HepG2 (cell line): ENCODE measurements around the gene UBE2N. TPM values are rescaled to one million over a fixed set of nuclear protein-coding genes. Genes with fewer than 3 reads are reported as not detected.

Experiments used
- ARNTL ChIP-seq: sonication (generic); formaldehyde crosslinking; IDR thresholded peaks from 2 replicates; pipeline ENCODE4 v1.4.0; 2020; ENCODE audit warnings: mild to moderate bottlenecking, missing genetic modification reagents
- ATF4 ChIP-seq, 2 experiments: fragments of 450-650 bp in 1 of 2; sonication (generic) in 1 of 2; formaldehyde crosslinking; IDR thresholded peaks; 2 replicates each; pipeline versions ENCODE4 v1.5.0 to v1.8.0; 2020 to 2022; ENCODE audit warnings: mild to moderate bottlenecking in 1 of 2, missing genetic modification reagents in 1 of 2
- BRCA1 ChIP-seq: sonication (generic); formaldehyde crosslinking; IDR thresholded peaks from 2 replicates; pipeline ENCODE4 v1.4.0; 2020; ENCODE audit warnings: missing genetic modification reagents
- CC2D1A ChIP-seq: sonication (generic); formaldehyde crosslinking; IDR thresholded peaks from 2 replicates; pipeline ENCODE4 v1.8.1; 2023; ENCODE audit warnings: mild to moderate bottlenecking, missing genetic modification reagents
- CHD4 ChIP-seq: fragments of 200-600 bp; sonication (generic); IDR thresholded peaks from 2 replicates; pipeline ENCODE4 v1.7.0; 2017; ENCODE audit warnings: mild to moderate bottlenecking, low read length, borderline replicate concordance
- DR1 ChIP-seq: sonication (generic); formaldehyde crosslinking; IDR thresholded peaks from 2 replicates; pipeline ENCODE4 v1.8.0; 2021; ENCODE audit warnings: mild to moderate bottlenecking, missing genetic modification reagents, inconsistent platforms
- KAT8 ChIP-seq: IDR thresholded peaks from 2 replicates; pipeline ENCODE4 v1.6.1; 2016; ENCODE audit warnings: missing genetic modification reagents, missing compliant biosample characterization
- MAF1 ChIP-seq: sonication (generic); formaldehyde crosslinking; IDR thresholded peaks from 2 replicates; pipeline ENCODE4 v1.5.0; 2020; ENCODE audit warnings: missing genetic modification reagents, borderline replicate concordance
- MED8 ChIP-seq: sonication (generic); formaldehyde crosslinking; IDR thresholded peaks from 2 replicates; pipeline ENCODE4 v1.8.1; 2023; ENCODE audit warnings: mild to moderate bottlenecking, missing genetic modification reagents; ENCODE audit not compliant: insufficient replicate concordance
- NFIB ChIP-seq: sonication (generic); formaldehyde crosslinking; IDR thresholded peaks from 2 replicates; pipeline ENCODE4 v1.9.0; 2021; ENCODE audit warnings: missing genetic modification reagents, mild to moderate bottlenecking, borderline replicate concordance
- RERE ChIP-seq: IDR thresholded peaks from 2 replicates; pipeline ENCODE4 v1.6.1; 2016; ENCODE audit warnings: low read depth, missing genetic modification reagents, missing compliant biosample characterization
- SAP130 ChIP-seq: IDR thresholded peaks from 2 replicates; pipeline ENCODE4 v1.6.1; 2016; ENCODE audit warnings: low read depth
- U2AF2 ChIP-seq: fragments of 200-400 bp; formaldehyde crosslinking; IDR thresholded peaks from 2 replicates; pipeline ENCODE4 v1.6.1; 2017; ENCODE audit warnings: low read depth, mild to moderate bottlenecking, low read length
- USF2 ChIP-seq, 2 experiments: sonication (generic) in 1 of 2; formaldehyde crosslinking in 1 of 2; IDR thresholded peaks; 2 replicates each; pipeline versions ENCODE4 v1.5.1 to v1.6.1; 2011 to 2020; ENCODE audit warnings: borderline replicate concordance in 1 of 2, low read depth in 1 of 2, low read length in 1 of 2, mild to moderate bottlenecking in 1 of 2, missing genetic modification reagents in 1 of 2, moderate library complexity in 1 of 2
- ZMYM2 ChIP-seq: sonication (generic); formaldehyde crosslinking; IDR thresholded peaks from 2 replicates; pipeline ENCODE4 v1.8.0; 2022; ENCODE audit warnings: mild to moderate bottlenecking, missing genetic modification reagents
- ZNF136 ChIP-seq: sonication (generic); formaldehyde crosslinking; IDR thresholded peaks from 2 replicates; pipeline ENCODE4 v1.8.1; 2022; ENCODE audit warnings: low read depth, mild to moderate bottlenecking, moderate library complexity, missing genetic modification reagents
- ZNF350 ChIP-seq: sonication (generic); formaldehyde crosslinking; IDR thresholded peaks from 2 replicates; pipeline ENCODE4 v1.4.0; 2020; ENCODE audit warnings: mild to moderate bottlenecking, low read depth, missing genetic modification reagents, borderline replicate concordance
- ZNF446 ChIP-seq: sonication (generic); formaldehyde crosslinking; IDR thresholded peaks from 2 replicates; pipeline ENCODE4 v1.5.0; 2020; ENCODE audit warnings: mild to moderate bottlenecking, missing genetic modification reagents
- ZNF7 ChIP-seq: IDR thresholded peaks from 2 replicates; pipeline ENCODE4 v1.6.1; 2016; ENCODE audit warnings: missing biosample characterization, missing genetic modification reagents
- ZNF713 ChIP-seq: sonication (generic); formaldehyde crosslinking; IDR thresholded peaks from 2 replicates; pipeline ENCODE4 v1.4.0; 2020; ENCODE audit warnings: mild to moderate bottlenecking, missing genetic modification reagents
- polyA plus RNA-seq, 8 experiments: library from polyadenylated mRNA; depleted of rRNA in 3 of 8; stranded (reverse) in 7 of 8; unstranded in 1 of 8; fragments of >200 nt; fragmentation: Illumina TruSeq in 4 of 8; extraction: Trizol in 4 of 8; gene quantifications; 2 replicates each; pipeline versions ENCODE4 v1.2.1 to v1.2.3, GENCODE V29; 2011 to 2016; ENCODE audit warnings: low read depth in 4 of 8, missing spikeins in 1 of 8, mixed read lengths in 1 of 8; ENCODE audit not compliant: insufficient read depth in 1 of 8
- total RNA-seq, 5 experiments: library from RNA; depleted of rRNA; stranded (reverse); fragments of >200 nt; fragmentation: Illumina TruSeq; extraction: Trizol; gene quantifications; 2 replicates each; pipeline ENCODE4 v1.2.3, GENCODE V29; 2016; ENCODE audit warnings: low read depth in 1 of 5

The UBE2N gene
- total and polyA plus RNA-seq, 2 of the 13 experiments (the other 11 are each of a cell fraction or from before 2014, with no cell fraction given), result 188 to 197 TPM

- peak; percentile 96 for TF ChIP-seq DR1
- no peak for TF ChIP-seq ZNF7 (CRISPR knock-in tag)
- TF ChIP-seq MED8, result no peak
- no peak for TF ChIP-seq U2AF2
- TF ChIP-seq CHD4, result no peak
- no peak for TF ChIP-seq ATF4 (CRISPR knock-in tag; IDR thresholded peaks at IDR 0.05)
- 0 out of 2 replicates have a peak, but pooled peaks have one; percentile 23 for TF ChIP-seq ZNF136 (CRISPR knock-in tag)
- TF ChIP-seq ZNF713, result no peak
- TF ChIP-seq KAT8 (CRISPR knock-in tag), result peak; percentile 45; the same call in 1 of the 2 replicates
- TF ChIP-seq SAP130 (CRISPR knock-in tag), result peak; percentile 82
- TF ChIP-seq RERE (CRISPR knock-in tag), result peak; percentile 24; the same call in 1 of the 2 replicates
- TF ChIP-seq ARNTL (CRISPR knock-in tag), result peak; percentile 10; the same call in 1 of the 2 replicates
- no peak for TF ChIP-seq MAF1 (CRISPR knock-in tag)
- TF ChIP-seq USF2 (IDR thresholded peaks at IDR 0.05; ENCODE audit: low read depth, low read length), result no peak
- TF ChIP-seq USF2 (CRISPR knock-in tag; IDR thresholded peaks at IDR 0.05; ENCODE audit: borderline replicate concordance), result no peak
- TF ChIP-seq ZNF350 (CRISPR knock-in tag), result no peak
- TF ChIP-seq NFIB (CRISPR knock-in tag), result no peak
- TF ChIP-seq BRCA1 (CRISPR knock-in tag), result peak; percentile 41; the same call in 1 of the 2 replicates
- TF ChIP-seq CC2D1A, result no peak
- TF ChIP-seq ZNF446 (CRISPR knock-in tag), result no peak
- TF ChIP-seq ZMYM2 (CRISPR knock-in tag), result no peak
These were observed 64.2 kb downstream of the UBE2N start, which contains the start of gene NUDT4 (continued) for GRCh38 chr12:93377252-93378195.
